HepG2 (cell line): ENCODE measurements around the gene PLK3. TPM values are rescaled to one million over a fixed set of nuclear protein-coding genes. Genes with fewer than 3 reads are reported as not detected.

Experiments
- ARHGAP35 ChIP-seq: sonication (generic); formaldehyde crosslinking; IDR thresholded peaks from 2 replicates; pipeline ENCODE4 v1.9.0; 2022; ENCODE audit warnings: mild to moderate bottlenecking, inconsistent platforms, moderate library complexity, missing genetic modification reagents, borderline replicate concordance
- ATF7-NPFF ChIP-seq: sonication (generic); formaldehyde crosslinking; IDR thresholded peaks from 2 replicates; pipeline ENCODE4 v1.8.1; 2023; ENCODE audit warnings: mild to moderate bottlenecking, low read depth, missing genetic modification reagents, moderate library complexity
- CENPX ChIP-seq: sonication (generic); formaldehyde crosslinking; IDR thresholded peaks from 2 replicates; pipeline ENCODE4 v1.9.0; 2021; ENCODE audit warnings: mild to moderate bottlenecking, missing genetic modification reagents, moderate library complexity
- GATAD2A ChIP-seq: IDR thresholded peaks from 2 replicates; pipeline ENCODE4 v1.6.1; 2016
- MXD4 ChIP-seq: IDR thresholded peaks from 2 replicates; pipeline ENCODE4 v1.6.1; 2016; ENCODE audit warnings: mild to moderate bottlenecking, missing biosample characterization, missing genetic modification reagents
- NFATC3 ChIP-seq: sonication (generic); formaldehyde crosslinking; IDR thresholded peaks from 2 replicates; pipeline ENCODE4 v1.5.1; 2020; ENCODE audit warnings: mild to moderate bottlenecking, missing genetic modification reagents
- NFYC ChIP-seq: IDR thresholded peaks from 2 replicates; pipeline ENCODE4 v1.6.1; 2016; ENCODE audit warnings: missing genetic modification reagents, missing compliant biosample characterization
- PCBP2 ChIP-seq: fragments of 200-400 bp; formaldehyde crosslinking; optimal IDR thresholded peaks from 2 replicates; pipeline ENCODE3; 2018; ENCODE audit warnings: low read length, low read depth; ENCODE audit not compliant: poor library complexity, severe bottlenecking
- ZBTB42 ChIP-seq: sonication (generic); formaldehyde crosslinking; IDR thresholded peaks from 2 replicates; pipeline ENCODE4 v1.5.0; 2020; ENCODE audit warnings: mild to moderate bottlenecking, missing genetic modification reagents
- ZNF24 ChIP-seq: fragments of 450-650 bp; IDR thresholded peaks from 2 replicates; pipeline ENCODE4 v1.6.1; 2017; ENCODE audit warnings: antibody characterized with exemption, mild to moderate bottlenecking
- ZNF337 ChIP-seq: sonication (generic); formaldehyde crosslinking; IDR thresholded peaks from 2 replicates; pipeline ENCODE4 v1.5.1; 2020; ENCODE audit warnings: missing genetic modification reagents, low read depth, mild to moderate bottlenecking, borderline replicate concordance
- ZNF672 ChIP-seq: sonication (generic); formaldehyde crosslinking; IDR thresholded peaks from 2 replicates; pipeline ENCODE4 v1.8.1; 2022; ENCODE audit warnings: missing genetic modification reagents
- ZNF790 ChIP-seq: sonication (generic); formaldehyde crosslinking; IDR thresholded peaks from 2 replicates; pipeline ENCODE4 v1.8.0; 2022; ENCODE audit warnings: missing genetic modification reagents, mild to moderate bottlenecking, borderline replicate concordance
- ZNF816 ChIP-seq: sonication (generic); formaldehyde crosslinking; IDR thresholded peaks from 2 replicates; pipeline ENCODE4 v1.8.0; 2022; ENCODE audit warnings: missing genetic modification reagents, mild to moderate bottlenecking, borderline replicate concordance
- polyA plus RNA-seq, 8 experiments: library from polyadenylated mRNA; depleted of rRNA in 3 of 8; stranded (reverse) in 7 of 8; unstranded in 1 of 8; fragments of >200 nt; fragmentation: Illumina TruSeq in 4 of 8; extraction: Trizol in 4 of 8; gene quantifications; 2 replicates each; pipeline versions ENCODE4 v1.2.1 to v1.2.3, GENCODE V29; 2011 to 2016; ENCODE audit warnings: low read depth in 4 of 8, missing spikeins in 1 of 8, mixed read lengths in 1 of 8; ENCODE audit not compliant: insufficient read depth in 1 of 8
- total RNA-seq, 5 experiments: library from RNA; depleted of rRNA; stranded (reverse); fragments of >200 nt; fragmentation: Illumina TruSeq; extraction: Trizol; gene quantifications; 2 replicates each; pipeline ENCODE4 v1.2.3, GENCODE V29; 2016; ENCODE audit warnings: low read depth in 1 of 5
- TF ChIP-seq, protein P1 (sequence below), 2 experiments: sonication (generic) in 1 of 2; formaldehyde crosslinking in 1 of 2; IDR thresholded peaks; 2 replicates each; pipeline versions ENCODE4 v1.4.0 to v1.6.1; 2016 to 2020; ENCODE audit warnings: borderline replicate concordance in 1 of 2, low read depth in 1 of 2, mild to moderate bottlenecking in 1 of 2, missing genetic modification reagents in 1 of 2
- TF ChIP-seq, protein P2 (sequence below): sonication (generic); formaldehyde crosslinking; IDR thresholded peaks from 2 replicates; pipeline ENCODE4 v1.5.1; 2020; ENCODE audit warnings: missing genetic modification reagents, mild to moderate bottlenecking, borderline replicate concordance
- TF ChIP-seq, protein P3 (sequence below): IDR thresholded peaks from 2 replicates; pipeline ENCODE4 v1.6.1; 2016; ENCODE audit warnings: low read depth, missing genetic modification reagents, missing compliant biosample characterization

The PLK3 gene
- total and polyA plus RNA-seq, 2 of the 13 experiments (the other 11 are each of a cell fraction or from before 2014, with no cell fraction given) = 9.8 to 16.9 TPM

DNA sequence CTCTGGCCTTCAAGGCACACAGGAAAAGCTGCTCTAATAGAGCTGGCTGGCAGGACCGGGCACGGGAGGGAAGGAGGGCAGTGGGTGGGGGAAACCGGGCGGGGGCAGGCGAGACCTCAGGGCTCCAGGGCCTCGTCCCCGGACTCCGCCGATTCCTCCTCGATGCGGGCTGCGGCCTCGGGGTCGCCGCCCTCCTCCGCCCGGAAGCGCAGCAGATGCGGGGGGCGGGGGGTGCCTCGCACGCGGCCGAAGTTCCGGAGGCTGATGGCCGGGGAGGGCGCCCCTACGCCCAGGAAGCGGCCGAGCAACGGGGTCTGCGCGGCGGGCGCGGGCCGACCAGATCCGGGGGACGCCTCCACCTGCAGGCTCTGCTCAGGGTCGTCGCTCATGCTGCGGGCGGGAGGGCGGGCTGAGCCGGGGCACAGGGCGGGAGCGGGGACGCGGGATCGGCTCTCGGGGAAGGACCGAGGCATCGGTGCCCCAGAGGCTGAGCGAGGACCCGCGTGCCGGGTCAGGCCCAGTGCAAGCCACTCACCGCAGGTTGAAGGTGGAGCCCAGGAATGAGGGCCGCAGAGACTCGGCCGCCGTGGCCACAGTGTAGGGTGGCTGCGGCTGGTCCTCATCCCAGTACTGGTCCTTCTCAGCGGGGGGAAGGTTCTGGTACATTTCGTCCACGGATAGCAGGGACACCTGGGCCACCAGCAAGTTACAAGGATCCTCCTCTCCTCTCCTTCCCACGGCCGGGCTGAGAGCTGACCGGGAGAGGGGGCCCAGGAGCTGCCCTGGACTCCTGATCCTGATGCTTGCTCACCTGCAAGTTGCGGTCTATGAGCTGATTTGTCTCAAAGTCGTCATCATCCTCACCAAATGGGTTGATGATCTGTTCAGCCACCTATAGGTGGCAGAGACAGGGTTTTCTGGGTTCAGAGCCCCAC lies 15.8 kb upstream of the PLK3 start (continued):
- TF ChIP-seq, protein P1, sequence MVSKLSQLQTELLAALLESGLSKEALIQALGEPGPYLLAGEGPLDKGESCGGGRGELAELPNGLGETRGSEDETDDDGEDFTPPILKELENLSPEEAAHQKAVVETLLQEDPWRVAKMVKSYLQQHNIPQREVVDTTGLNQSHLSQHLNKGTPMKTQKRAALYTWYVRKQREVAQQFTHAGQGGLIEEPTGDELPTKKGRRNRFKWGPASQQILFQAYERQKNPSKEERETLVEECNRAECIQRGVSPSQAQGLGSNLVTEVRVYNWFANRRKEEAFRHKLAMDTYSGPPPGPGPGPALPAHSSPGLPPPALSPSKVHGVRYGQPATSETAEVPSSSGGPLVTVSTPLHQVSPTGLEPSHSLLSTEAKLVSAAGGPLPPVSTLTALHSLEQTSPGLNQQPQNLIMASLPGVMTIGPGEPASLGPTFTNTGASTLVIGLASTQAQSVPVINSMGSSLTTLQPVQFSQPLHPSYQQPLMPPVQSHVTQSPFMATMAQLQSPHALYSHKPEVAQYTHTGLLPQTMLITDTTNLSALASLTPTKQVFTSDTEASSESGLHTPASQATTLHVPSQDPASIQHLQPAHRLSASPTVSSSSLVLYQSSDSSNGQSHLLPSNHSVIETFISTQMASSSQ (IDR thresholded peaks at IDR 0.05; ENCODE audit: low read depth) = no peak
- TF ChIP-seq, protein P1 (CRISPR knock-in tag; IDR thresholded peaks at IDR 0.05; ENCODE audit: borderline replicate concordance) = no peak
- TF ChIP-seq ZNF816 (CRISPR knock-in tag) (no peak), ZNF790 (CRISPR knock-in tag) (no peak), ZNF672 (no peak), GATAD2A (CRISPR knock-in tag) (peak; percentile 45; the same call in 1 of the 2 replicates), CENPX (CRISPR knock-in tag) (no peak), ATF7-NPFF (CRISPR knock-in tag) (peak; percentile 95), NFATC3 (CRISPR knock-in tag) (no peak), ARHGAP35 (CRISPR knock-in tag) (no peak; the same call in 1 of the 2 replicates), ZNF337 (peak; percentile 2; the same call in 1 of the 2 replicates), ZNF24 (no peak), MXD4 (peak; percentile 67; the same call in 1 of the 2 replicates), PCBP2 (no peak), ZBTB42 (CRISPR knock-in tag) (no peak), NFYC (no peak)
- TF ChIP-seq, protein P2, sequence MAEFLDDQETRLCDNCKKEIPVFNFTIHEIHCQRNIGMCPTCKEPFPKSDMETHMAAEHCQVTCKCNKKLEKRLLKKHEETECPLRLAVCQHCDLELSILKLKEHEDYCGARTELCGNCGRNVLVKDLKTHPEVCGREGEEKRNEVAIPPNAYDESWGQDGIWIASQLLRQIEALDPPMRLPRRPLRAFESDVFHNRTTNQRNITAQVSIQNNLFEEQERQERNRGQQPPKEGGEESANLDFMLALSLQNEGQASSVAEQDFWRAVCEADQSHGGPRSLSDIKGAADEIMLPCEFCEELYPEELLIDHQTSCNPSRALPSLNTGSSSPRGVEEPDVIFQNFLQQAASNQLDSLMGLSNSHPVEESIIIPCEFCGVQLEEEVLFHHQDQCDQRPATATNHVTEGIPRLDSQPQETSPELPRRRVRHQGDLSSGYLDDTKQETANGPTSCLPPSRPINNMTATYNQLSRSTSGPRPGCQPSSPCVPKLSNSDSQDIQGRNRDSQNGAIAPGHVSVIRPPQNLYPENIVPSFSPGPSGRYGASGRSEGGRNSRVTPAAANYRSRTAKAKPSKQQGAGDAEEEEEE (CRISPR knock-in tag) = no peak
- TF ChIP-seq, protein P3, sequence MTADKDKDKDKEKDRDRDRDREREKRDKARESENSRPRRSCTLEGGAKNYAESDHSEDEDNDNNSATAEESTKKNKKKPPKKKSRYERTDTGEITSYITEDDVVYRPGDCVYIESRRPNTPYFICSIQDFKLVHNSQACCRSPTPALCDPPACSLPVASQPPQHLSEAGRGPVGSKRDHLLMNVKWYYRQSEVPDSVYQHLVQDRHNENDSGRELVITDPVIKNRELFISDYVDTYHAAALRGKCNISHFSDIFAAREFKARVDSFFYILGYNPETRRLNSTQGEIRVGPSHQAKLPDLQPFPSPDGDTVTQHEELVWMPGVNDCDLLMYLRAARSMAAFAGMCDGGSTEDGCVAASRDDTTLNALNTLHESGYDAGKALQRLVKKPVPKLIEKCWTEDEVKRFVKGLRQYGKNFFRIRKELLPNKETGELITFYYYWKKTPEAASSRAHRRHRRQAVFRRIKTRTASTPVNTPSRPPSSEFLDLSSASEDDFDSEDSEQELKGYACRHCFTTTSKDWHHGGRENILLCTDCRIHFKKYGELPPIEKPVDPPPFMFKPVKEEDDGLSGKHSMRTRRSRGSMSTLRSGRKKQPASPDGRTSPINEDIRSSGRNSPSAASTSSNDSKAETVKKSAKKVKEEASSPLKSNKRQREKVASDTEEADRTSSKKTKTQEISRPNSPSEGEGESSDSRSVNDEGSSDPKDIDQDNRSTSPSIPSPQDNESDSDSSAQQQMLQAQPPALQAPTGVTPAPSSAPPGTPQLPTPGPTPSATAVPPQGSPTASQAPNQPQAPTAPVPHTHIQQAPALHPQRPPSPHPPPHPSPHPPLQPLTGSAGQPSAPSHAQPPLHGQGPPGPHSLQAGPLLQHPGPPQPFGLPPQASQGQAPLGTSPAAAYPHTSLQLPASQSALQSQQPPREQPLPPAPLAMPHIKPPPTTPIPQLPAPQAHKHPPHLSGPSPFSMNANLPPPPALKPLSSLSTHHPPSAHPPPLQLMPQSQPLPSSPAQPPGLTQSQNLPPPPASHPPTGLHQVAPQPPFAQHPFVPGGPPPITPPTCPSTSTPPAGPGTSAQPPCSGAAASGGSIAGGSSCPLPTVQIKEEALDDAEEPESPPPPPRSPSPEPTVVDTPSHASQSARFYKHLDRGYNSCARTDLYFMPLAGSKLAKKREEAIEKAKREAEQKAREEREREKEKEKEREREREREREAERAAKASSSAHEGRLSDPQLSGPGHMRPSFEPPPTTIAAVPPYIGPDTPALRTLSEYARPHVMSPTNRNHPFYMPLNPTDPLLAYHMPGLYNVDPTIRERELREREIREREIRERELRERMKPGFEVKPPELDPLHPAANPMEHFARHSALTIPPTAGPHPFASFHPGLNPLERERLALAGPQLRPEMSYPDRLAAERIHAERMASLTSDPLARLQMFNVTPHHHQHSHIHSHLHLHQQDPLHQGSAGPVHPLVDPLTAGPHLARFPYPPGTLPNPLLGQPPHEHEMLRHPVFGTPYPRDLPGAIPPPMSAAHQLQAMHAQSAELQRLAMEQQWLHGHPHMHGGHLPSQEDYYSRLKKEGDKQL (CRISPR knock-in tag) = no peak; the same call in 1 of the 2 replicates
